ENCODE measurements around the gene CACNA1I.
"Not testable (repeated sequence)": the region's sequence is repeated elsewhere in the genome, so short reads cannot be mapped to it uniquely, and the experiment has no call there.

The CACNA1I gene

GRCh38 chr22:39724857-39725256 lies 154.3 kb downstream of the CACNA1I start:
- no peak for DNase-seq

- no peak for DNase-seq
These were observed 154.9 kb downstream of the CACNA1I start for GRCh38 chr22:39725351-39726035.

- DNase-seq = no peak
These were observed 157.0 kb downstream of the CACNA1I start for GRCh38 chr22:39727541-39727940.

- DNase-seq = no peak
These were observed 157.8 kb downstream of the CACNA1I start for GRCh38 chr22:39728236-39728860.

GRCh38 chr22:39729141-39729934 lies 158.8 kb downstream of the CACNA1I start:
- DNase-seq = no peak

GRCh38 chr22:39731481-39731880 lies 160.9 kb downstream of the CACNA1I start:
- DNase-seq = no peak

GRCh38 chr22:39731881-39732555 lies 161.5 kb downstream of the CACNA1I start:
- no peak for DNase-seq

- DNase-seq = no peak
These were observed 162.1 kb downstream of the CACNA1I start for GRCh38 chr22:39732625-39733024.

GRCh38 chr22:39733191-39733590 lies 162.6 kb downstream of the CACNA1I start:
- DNase-seq = no peak

- not testable (repeated sequence) for DNase-seq
These were observed 163.5 kb downstream of the CACNA1I start for GRCh38 chr22:39734046-39734445.

- no peak for DNase-seq
These were observed 164.3 kb downstream of the CACNA1I start for GRCh38 chr22:39734866-39735265.

GRCh38 chr22:39735776-39736175 lies 165.2 kb downstream of the CACNA1I start:
- DNase-seq = no peak

GRCh38 chr22:39738746-39739145 lies 168.2 kb downstream of the CACNA1I start:
- peak; percentile 72 for DNase-seq
